ENCODE results near the gene PEX6.
"Not testable (repeated sequence)": the region's sequence is repeated elsewhere in the genome, so short reads cannot be mapped to it uniquely, and the experiment has no call there.

The PEX6 gene

DNA sequence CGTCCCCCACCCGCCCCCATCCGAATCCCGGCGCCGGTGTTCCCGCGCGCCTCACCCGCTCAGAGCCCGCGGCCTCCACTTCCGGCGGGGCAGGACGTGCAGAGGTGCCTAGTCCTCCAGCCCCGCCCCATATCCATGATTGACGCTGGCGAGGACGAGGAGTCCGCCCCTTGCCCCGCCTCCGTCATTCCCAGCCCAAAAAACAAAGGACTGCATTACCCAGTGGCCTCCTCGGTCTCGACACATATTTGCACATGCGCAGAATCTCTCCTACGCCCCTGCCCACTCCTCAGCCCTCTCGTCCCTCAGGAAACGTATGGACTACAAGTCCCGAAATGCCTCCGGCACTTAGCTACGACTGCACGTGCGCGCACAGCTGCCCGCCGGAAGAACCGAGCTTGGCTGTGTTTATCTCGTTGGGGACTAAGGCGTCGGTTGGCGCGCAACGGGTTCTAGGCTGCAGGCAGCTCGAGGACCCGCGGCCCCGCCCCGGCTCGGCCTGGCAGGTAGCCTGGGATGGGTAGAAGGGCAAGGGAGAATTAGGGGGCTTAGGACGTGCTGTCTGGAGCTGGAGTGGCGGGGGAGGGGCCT, 35.0 kb upstream of the PEX6 start, which contains the start of the genes KLHDC3 and MEA1:
KLHDC3 (plus strand) TSS at position 407 of the 591 bp plus-strand sequence. CDS start 2,944 bp downstream, outside the sequence.
MEA1 (minus strand) TSS at position 104 of the 591 bp plus-strand sequence. CDS start 133 bp downstream, outside the sequence.
- H3K27ac ChIP-seq (ENCODE audit: low read length): peak within 1 kb of the TSS; percentile 41
- peaks cover 36 to 43% of the 10 kb centered on the region in 2 donors for H3K36me3 ChIP-seq (ENCODE audit: control insufficient read depth in 2 of 2, insufficient read depth in 2 of 2, low read length in 2 of 2)
- H3K9ac ChIP-seq (ENCODE audit: low read length in 2 of 2): peak within 1 kb of the TSS; percentile 82 to 84
- H3K9me3 ChIP-seq (ENCODE audit: control insufficient read depth in 2 of 2, low read length in 2 of 2): no peaks in the 10 kb centered on the region
- no peaks in the 10 kb centered on the region for H3K27me3 ChIP-seq (ENCODE audit: control insufficient read depth in 1 of 2, insufficient read depth in 2 of 2, low read length in 2 of 2)
- peak within 1 kb of the TSS; percentile 81 to 91 for H3K4me3 ChIP-seq (ENCODE audit: low read length in 2 of 2)
- peaks cover 55% of the 10 kb centered on the region for H3K4me1 ChIP-seq (ENCODE audit: control insufficient read depth, insufficient read depth, low read length)

DNA sequence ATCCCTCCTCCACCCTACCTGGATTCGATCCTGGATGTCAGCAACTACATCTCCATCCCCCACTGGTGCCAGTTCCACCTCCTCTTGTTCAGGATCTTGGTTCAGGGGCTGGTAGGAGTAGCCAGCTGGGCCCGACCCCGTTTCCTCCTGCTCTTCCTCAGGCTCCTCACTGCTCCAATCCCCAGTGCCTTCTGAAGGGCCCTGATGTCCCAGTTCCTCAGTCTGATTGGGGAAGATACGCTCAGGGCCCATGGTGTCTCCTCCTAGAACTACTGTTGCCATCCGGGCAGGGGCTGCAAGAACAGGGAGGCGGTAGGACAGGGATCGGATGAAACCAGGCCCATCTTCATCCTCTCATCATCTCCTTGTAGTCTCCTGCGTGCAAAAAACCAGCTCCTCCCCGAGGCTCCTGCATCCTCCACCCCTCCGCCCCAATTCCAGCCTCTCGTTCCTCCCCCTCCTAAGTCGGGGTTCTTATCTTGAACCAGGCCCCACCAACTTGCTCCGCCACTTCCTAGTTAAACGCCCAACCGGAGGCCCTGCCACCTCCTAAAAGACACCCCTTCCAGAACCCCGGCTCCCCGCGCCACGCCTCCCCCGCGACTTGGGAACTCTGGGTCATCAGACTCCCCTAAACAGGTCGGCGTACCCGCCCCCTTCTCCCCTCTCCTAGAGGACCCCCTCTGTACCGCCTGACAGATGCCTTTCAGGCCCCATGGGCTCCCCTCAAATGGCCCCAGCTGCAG, 34.3 kb upstream of the PEX6 start:
- H3K9me3 ChIP-seq (ENCODE audit: control insufficient read depth in 2 of 2, low read length in 2 of 2): no peaks in the 10 kb centered on the region
- peak overlapping the region; percentile 82 to 84 for H3K9ac ChIP-seq (ENCODE audit: low read length in 2 of 2)
- H3K4me1 ChIP-seq (ENCODE audit: control insufficient read depth, insufficient read depth, low read length): peaks cover 52% of the 10 kb centered on the region
- H3K27me3 ChIP-seq (ENCODE audit: control insufficient read depth in 1 of 2, insufficient read depth in 2 of 2, low read length in 2 of 2): no peaks in the 10 kb centered on the region
- peak overlapping the region; percentile 78 to 91 for H3K4me3 ChIP-seq (ENCODE audit: low read length in 2 of 2)
- H3K36me3 ChIP-seq (ENCODE audit: control insufficient read depth in 2 of 2, insufficient read depth in 2 of 2, low read length in 2 of 2): peaks cover 37 to 43% of the 10 kb centered on the region in 2 donors
- H3K27ac ChIP-seq (ENCODE audit: low read length): peak overlapping the region; percentile 37

DNA sequence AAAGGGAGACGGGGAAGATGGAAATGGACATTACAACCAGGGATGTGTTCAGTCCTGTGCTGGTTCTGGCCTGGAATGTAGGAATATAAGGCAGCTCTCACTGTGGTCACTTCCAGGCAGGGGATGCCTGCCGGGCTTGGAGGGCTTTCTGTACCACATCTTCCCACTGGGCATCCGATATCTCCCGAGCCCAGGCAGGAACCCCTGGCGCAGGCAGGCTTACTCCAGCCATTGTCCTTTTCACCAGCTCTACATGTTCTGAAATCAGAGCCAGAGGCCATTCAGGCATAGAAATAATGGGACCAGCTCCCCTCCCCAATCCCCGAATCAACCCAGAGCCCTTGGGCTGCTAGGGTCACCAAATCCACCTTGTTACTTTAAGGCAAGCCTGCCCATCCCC, 33.4 kb upstream of the PEX6 start:
- peaks cover 45% of the 10 kb centered on the region for H3K4me1 ChIP-seq (ENCODE audit: control insufficient read depth, insufficient read depth, low read length)
- H3K27me3 ChIP-seq (ENCODE audit: control insufficient read depth in 1 of 2, insufficient read depth in 2 of 2, low read length in 2 of 2): no peaks in the 10 kb centered on the region
- no peaks in the 10 kb centered on the region for H3K9me3 ChIP-seq (ENCODE audit: control insufficient read depth in 2 of 2, low read length in 2 of 2)
- no peak overlapping the region for H3K27ac ChIP-seq (ENCODE audit: low read length)
- H3K4me3 ChIP-seq (ENCODE audit: low read length in 2 of 2): peak overlapping the region in 1 of 2 donors; percentile 8
- H3K36me3 ChIP-seq (ENCODE audit: control insufficient read depth in 2 of 2, insufficient read depth in 2 of 2, low read length in 2 of 2): peaks cover 42 to 43% of the 10 kb centered on the region in 2 donors
- peak overlapping the region; percentile 82 to 84 for H3K9ac ChIP-seq (ENCODE audit: low read length in 2 of 2)

DNA sequence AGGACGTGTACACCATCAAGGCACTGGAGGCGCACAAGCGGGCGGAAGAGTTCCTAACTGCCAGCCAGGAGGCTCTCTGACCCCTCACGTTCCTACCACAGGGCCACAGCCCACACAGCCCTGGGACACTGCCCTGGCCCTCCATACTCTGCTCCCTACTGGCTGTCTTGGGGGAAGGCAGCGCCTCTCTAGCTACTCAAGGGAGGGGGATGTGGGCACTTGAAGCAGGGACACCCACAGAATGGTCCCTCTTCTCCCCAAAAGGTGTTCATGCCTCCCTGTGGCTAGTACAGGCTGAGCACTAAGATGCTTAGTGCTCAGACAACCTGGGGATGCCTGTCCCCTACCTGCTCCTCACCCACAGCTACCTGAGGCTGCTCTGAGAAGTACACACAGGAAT, 32.2 kb upstream of the PEX6 start:
- Histone ChIP-seq H3K4me3 (ENCODE audit: low read length in 2 of 2) (no peak overlapping the region), H3K4me1 (ENCODE audit: control insufficient read depth, insufficient read depth, low read length) (peaks cover 33% of the 10 kb centered on the region), H3K9me3 (ENCODE audit: control insufficient read depth in 2 of 2, low read length in 2 of 2) (no peaks in the 10 kb centered on the region), H3K36me3 (ENCODE audit: control insufficient read depth in 2 of 2, insufficient read depth in 2 of 2, low read length in 2 of 2) (peaks cover 48 to 50% of the 10 kb centered on the region in 2 donors), H3K9ac (ENCODE audit: low read length in 2 of 2) (peak overlapping the region in 1 of 2 donors; percentile 29), H3K27me3 (ENCODE audit: control insufficient read depth in 1 of 2, insufficient read depth in 2 of 2, low read length in 2 of 2) (no peaks in the 10 kb centered on the region), H3K27ac (ENCODE audit: low read length) (no peak overlapping the region)

DNA sequence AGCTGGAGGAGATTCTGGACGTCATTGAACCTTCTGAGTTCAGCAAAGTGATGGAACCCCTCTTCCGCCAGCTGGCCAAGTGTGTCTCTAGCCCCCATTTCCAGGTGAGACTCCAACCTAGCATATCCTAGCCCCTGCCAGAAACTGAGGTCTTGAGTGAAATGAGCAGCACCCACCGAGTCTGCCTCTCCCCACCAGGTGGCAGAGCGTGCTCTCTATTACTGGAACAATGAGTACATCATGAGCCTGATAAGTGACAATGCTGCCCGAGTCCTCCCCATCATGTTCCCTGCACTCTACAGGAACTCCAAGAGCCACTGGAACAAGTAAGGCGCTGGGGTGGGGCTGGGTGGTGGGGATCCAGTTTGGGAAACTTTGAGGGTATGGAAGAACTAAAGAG, 30.1 kb upstream of the PEX6 start:
- Histone ChIP-seq H3K4me1 (ENCODE audit: control insufficient read depth, insufficient read depth, low read length) (peaks cover 15% of the 10 kb centered on the region), H3K4me3 (ENCODE audit: low read length in 2 of 2) (no peak overlapping the region), H3K9me3 (ENCODE audit: control insufficient read depth in 2 of 2, low read length in 2 of 2) (no peaks in the 10 kb centered on the region), H3K36me3 (ENCODE audit: control insufficient read depth in 2 of 2, insufficient read depth in 2 of 2, low read length in 2 of 2) (peaks cover 53% of the 10 kb centered on the region in 2 donors), H3K9ac (ENCODE audit: low read length in 2 of 2) (no peak overlapping the region), H3K27me3 (ENCODE audit: control insufficient read depth in 1 of 2, insufficient read depth in 2 of 2, low read length in 2 of 2) (no peaks in the 10 kb centered on the region), H3K27ac (ENCODE audit: low read length) (no peak overlapping the region)

DNA sequence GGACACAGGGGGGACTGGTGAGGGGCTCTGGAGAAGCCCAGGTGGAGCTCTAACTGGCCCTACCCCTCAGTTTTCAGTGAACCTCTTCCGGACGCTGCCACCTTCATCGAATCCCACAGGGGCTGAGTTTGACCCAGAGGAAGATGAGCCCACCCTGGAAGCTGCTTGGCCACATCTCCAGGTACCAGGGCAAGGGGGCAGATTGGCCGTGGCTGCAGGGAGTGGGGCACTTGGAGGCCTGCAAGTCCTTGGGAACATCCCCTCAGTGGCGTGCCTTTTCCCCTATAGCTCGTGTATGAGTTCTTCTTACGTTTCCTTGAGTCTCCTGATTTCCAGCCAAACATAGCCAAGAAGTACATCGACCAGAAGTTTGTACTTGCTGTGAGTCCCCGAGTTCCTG, 28.1 kb upstream of the PEX6 start:
- Histone ChIP-seq H3K27me3 (ENCODE audit: control insufficient read depth in 1 of 2, insufficient read depth in 2 of 2, low read length in 2 of 2) (no peaks in the 10 kb centered on the region), H3K27ac (ENCODE audit: low read length) (no peak overlapping the region), H3K4me1 (ENCODE audit: control insufficient read depth, insufficient read depth, low read length) (peaks cover under 1% of the 10 kb centered on the region), H3K9ac (ENCODE audit: low read length in 2 of 2) (no peak overlapping the region), H3K36me3 (ENCODE audit: control insufficient read depth in 2 of 2, insufficient read depth in 2 of 2, low read length in 2 of 2) (peaks cover 50% of the 10 kb centered on the region in 2 donors), H3K4me3 (ENCODE audit: low read length in 2 of 2) (no peak overlapping the region), H3K9me3 (ENCODE audit: control insufficient read depth in 2 of 2, low read length in 2 of 2) (no peaks in the 10 kb centered on the region)

DNA sequence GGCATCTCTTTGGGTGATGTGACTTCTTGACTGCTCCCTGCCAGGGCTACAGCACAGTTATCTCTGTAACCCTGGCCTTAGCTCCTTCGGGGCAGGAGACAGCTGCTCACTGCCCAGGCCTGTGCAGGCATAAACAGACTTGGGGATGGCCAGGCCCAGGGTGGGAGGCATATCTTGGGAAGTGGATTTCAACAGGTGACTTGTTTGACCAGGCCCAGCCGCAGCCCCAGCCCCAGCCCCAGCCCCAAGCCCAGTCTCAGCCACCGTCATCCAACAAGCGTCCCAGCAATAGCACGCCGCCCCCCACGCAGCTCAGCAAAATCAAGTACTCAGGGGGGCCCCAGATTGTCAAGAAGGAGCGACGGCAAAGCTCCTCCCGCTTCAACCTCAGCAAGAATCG, 27.3 kb upstream of the PEX6 start:
- Histone ChIP-seq H3K9ac (ENCODE audit: low read length in 2 of 2) (no peak overlapping the region), H3K36me3 (ENCODE audit: control insufficient read depth in 2 of 2, insufficient read depth in 2 of 2, low read length in 2 of 2) (peaks cover 44 to 45% of the 10 kb centered on the region in 2 donors), H3K9me3 (ENCODE audit: control insufficient read depth in 2 of 2, low read length in 2 of 2) (no peaks in the 10 kb centered on the region), H3K27me3 (ENCODE audit: control insufficient read depth in 1 of 2, insufficient read depth in 2 of 2, low read length in 2 of 2) (no peaks in the 10 kb centered on the region), H3K4me3 (ENCODE audit: low read length in 2 of 2) (no peak overlapping the region), H3K27ac (ENCODE audit: low read length) (no peak overlapping the region), H3K4me1 (ENCODE audit: control insufficient read depth, insufficient read depth, low read length) (no peaks in the 10 kb centered on the region)

DNA sequence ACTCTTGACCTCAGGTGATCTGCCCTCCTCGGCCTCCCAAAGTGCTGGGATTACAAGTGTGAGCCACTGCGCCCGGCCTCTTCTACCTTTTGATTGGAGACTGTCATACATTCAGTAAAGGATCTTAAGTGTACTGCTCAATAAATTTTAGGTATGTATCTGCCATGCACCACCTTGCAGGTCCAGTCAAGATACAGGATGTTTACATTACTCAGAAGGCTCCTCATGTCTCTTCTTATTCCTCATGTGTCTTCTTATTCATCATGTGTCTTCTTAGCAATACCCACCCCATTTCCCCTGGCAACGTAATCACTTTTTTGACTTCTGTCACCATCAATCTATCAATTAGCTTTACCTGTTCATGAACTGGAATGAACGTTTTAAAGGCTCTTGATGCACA, 26.9 kb upstream of the PEX6 start:
- no peaks in the 10 kb centered on the region for H3K9me3 ChIP-seq (ENCODE audit: control insufficient read depth in 2 of 2, low read length in 2 of 2)
- no peaks in the 10 kb centered on the region for H3K4me1 ChIP-seq (ENCODE audit: control insufficient read depth, insufficient read depth, low read length)
- H3K27ac ChIP-seq (ENCODE audit: low read length): no peak overlapping the region
- H3K4me3 ChIP-seq (ENCODE audit: low read length in 2 of 2): no peak overlapping the region
- H3K27me3 ChIP-seq (ENCODE audit: control insufficient read depth in 1 of 2, insufficient read depth in 2 of 2, low read length in 2 of 2): no peaks in the 10 kb centered on the region
- peaks cover 40 to 41% of the 10 kb centered on the region in 2 donors for H3K36me3 ChIP-seq (ENCODE audit: control insufficient read depth in 2 of 2, insufficient read depth in 2 of 2, low read length in 2 of 2)
- no peak overlapping the region for H3K9ac ChIP-seq (ENCODE audit: low read length in 2 of 2)

DNA sequence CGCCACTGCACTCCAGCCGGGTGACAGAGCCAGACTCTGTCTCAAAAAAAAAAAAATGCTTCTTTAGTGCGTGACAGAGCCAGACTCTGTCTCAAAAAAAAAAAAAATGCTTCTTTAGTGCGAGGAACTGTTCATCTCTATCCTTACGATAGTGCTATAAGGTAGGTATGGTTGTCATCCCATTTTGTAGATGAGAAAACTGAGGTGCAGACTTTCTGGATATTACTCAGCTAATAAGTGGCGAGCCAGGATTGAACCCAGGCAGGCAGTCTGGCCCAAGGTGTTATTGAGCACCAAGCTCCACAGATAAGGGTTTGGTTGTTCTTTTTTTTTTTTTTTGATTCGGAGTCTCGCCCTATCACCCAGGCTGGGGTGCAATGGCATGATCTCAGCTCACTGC, 22.9 kb upstream of the PEX6 start:
- Histone ChIP-seq H3K9me3 (ENCODE audit: control insufficient read depth in 2 of 2, low read length in 2 of 2) (no peaks in the 10 kb centered on the region), H3K27me3 (ENCODE audit: control insufficient read depth in 1 of 2, insufficient read depth in 2 of 2, low read length in 2 of 2) (no peaks in the 10 kb centered on the region), H3K27ac (ENCODE audit: low read length) (no peak overlapping the region), H3K4me1 (ENCODE audit: control insufficient read depth, insufficient read depth, low read length) (no peaks in the 10 kb centered on the region), H3K9ac (ENCODE audit: low read length in 2 of 2) (no peak overlapping the region), H3K36me3 (ENCODE audit: control insufficient read depth in 2 of 2, insufficient read depth in 2 of 2, low read length in 2 of 2) (peaks cover 6% of the 10 kb centered on the region in 2 donors), H3K4me3 (ENCODE audit: low read length in 2 of 2) (no peak overlapping the region)

DNA sequence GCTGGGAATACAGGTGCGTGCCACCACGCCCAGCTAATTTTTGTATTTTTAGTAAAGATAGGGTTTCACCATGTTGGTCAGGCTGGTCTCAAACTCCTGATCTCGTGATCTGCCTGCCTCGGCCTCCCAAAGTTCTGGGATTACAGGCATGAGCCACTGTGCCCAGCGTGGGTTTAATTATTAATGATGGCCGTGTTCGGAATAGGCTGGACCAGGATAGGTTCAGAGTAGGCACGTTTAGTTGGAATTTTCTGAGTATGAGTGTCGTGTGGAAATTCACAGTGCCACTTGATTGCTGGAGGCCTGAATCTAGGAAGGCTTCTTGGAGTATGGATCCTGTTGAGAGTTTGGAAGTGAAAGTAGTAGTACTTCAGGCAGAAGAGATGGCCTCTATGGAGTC, 19.2 kb upstream of the PEX6 start:
- H3K9me3 ChIP-seq (ENCODE audit: control insufficient read depth in 2 of 2, low read length in 2 of 2); H3K4me1 ChIP-seq (ENCODE audit: control insufficient read depth, insufficient read depth, low read length); H3K27ac ChIP-seq (ENCODE audit: low read length); H3K4me3 ChIP-seq (ENCODE audit: low read length in 2 of 2); H3K27me3 ChIP-seq (ENCODE audit: control insufficient read depth in 1 of 2, insufficient read depth in 2 of 2, low read length in 2 of 2); H3K9ac ChIP-seq (ENCODE audit: low read length in 2 of 2); H3K36me3 ChIP-seq (ENCODE audit: control insufficient read depth in 2 of 2, insufficient read depth in 2 of 2, low read length in 2 of 2): not testable (repeated sequence)

DNA sequence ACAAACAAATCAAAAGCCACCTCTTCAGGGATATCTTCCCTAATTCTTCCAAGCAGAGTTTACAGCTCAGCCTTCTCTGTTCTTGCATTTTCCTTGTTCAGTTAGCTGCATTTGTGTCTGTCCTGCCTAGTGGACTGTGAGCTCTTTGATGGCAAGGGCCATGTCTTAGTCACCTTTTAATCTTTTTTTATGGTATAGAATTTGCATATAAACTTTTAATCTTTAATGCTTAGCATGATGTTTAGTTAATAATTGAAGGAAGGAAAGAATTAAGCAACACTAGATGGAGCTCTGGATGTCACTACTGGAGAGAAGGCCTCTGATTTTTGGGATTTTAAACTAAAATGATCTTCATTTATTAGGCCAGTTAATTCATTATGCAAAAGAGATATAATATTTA, 17.5 kb upstream of the PEX6 start:
- no peaks in the 10 kb centered on the region for H3K4me1 ChIP-seq (ENCODE audit: control insufficient read depth, insufficient read depth, low read length)
- no peak overlapping the region for H3K27ac ChIP-seq (ENCODE audit: low read length)
- no peaks in the 10 kb centered on the region for H3K27me3 ChIP-seq (ENCODE audit: control insufficient read depth in 1 of 2, insufficient read depth in 2 of 2, low read length in 2 of 2)
- H3K4me3 ChIP-seq (ENCODE audit: low read length in 2 of 2): no peak overlapping the region
- no peak overlapping the region for H3K9ac ChIP-seq (ENCODE audit: low read length in 2 of 2)
- H3K9me3 ChIP-seq (ENCODE audit: control insufficient read depth in 2 of 2, low read length in 2 of 2): no peaks in the 10 kb centered on the region
- peaks cover 2 to 5% of the 10 kb centered on the region in 2 donors for H3K36me3 ChIP-seq (ENCODE audit: control insufficient read depth in 2 of 2, insufficient read depth in 2 of 2, low read length in 2 of 2)

Measured in stomach smooth muscle (tissue), 2 donors.